HG03196 (cell line): Measurements from ENCODE around the gene ABRAXAS1.
A peak's percentile ranks its signal among the peaks of the same experiment; 100 is the strongest.

Source experiments
- ATAC-seq: cut with Tn5 transposase; IDR thresholded peaks from one replicate; pipeline ENCODE4 v1.9.1; 2021; ENCODE audit not compliant: unreplicated experiment

Gene ABRAXAS1

DNA sequence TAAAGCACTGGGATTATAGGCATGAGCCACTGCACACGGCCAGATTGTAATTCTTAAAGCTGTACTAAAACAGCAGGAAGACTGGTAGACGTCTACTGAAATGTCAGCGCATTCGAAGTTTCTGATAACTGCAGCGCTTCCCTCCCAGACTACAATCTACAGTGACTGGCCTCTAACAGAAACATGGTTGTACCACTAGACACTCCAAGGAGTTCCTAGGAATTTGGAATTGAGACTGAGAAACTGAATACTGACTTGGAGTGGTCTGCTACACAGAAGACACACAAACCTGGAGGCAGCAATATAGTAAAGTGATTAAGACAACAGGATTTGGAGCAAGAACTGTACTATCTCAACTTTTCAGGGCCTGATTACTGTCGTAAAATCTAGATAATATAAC lies 30.2 kb downstream of the ABRAXAS1 start:
- ATAC-seq, result no peak

DNA sequence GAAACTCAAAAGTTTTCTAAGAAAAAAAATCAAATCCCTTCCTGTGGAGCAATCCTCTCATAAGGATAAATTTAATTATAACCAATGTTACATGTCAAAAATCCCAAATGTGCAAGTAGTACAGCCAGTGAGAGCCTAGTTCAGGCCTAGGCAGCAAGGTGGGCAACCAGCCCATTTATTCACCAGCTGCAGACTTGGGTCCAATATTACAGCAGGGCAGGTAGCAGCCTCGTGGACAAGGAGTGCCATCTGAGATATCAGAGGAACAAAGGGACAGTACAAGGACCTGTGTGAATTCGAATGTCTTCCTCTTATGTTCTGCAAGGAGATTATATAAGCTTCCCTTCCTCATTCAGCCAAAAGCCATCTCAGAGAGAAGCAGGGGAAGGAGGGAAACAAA lies 35.9 kb downstream of the ABRAXAS1 start:
- no peak for ATAC-seq

DNA sequence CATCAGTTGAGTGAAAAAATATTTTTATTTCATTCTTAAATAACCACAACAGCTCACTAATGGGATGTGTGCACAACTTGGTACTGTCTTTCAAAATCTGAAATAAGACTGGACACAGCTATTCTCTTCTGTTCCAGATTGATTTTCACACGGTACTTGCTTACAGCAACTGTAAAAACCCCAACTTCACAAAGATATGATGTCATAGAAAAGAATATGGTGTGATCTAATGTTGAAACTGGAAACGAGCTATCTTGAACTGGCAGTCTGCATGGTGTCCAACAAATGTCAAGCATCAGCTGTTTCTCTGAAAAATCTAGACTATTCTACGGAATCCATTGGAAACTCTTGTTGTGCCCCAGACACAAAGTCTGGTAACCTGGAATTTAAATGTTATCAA lies 44.0 kb downstream of the ABRAXAS1 start:
- ATAC-seq, result peak; percentile 46

DNA sequence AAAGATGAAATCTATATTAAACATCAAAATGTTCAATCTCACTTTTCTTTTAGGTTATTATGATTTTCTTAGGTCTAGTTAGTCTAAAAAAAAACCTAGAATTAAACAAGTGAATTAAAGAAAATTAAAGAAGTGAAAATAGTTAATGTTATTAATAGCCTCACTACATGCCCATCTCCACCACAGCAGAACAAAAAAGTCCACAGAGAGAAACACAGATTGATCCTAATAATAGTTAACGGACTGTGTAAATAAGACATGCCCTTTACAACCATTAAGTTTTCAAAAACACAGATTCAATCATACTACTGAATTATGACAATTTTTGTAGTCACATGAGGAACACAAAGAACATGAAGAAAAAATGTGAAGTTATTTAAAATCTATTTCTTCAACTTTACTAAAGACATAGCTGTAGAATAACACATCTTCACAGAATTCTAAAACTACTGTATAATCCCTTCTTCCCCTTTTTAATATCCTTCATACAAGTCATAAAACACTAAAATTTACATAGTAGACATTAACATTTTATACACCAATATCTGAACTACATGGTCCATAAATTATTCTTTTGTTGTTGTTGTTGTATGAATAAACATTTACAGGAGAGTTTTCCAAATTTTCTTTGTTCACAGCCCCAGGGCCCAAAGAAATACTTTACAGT lies 44.6 kb downstream of the ABRAXAS1 start:
- ATAC-seq, result no peak

DNA sequence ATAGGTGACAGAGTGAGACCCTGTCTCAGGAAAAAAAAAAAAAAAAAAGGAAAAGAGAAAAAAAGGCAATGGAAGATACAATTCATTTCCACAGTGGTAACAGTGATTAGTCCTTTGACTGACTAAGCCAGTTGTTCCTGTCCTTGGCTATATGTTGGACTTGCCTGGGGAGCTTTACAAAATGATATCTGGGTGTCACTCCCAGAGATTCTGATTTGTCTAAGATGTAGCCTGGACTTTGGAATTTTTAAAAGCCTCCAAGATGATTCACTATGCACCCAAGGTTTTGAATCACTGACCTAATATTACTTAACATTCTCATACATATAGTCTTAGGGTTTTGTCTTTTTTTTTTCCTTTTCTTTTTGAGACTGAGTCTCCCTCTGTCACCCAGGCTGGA lies 46.2 kb downstream of the ABRAXAS1 start:
- ATAC-seq, result no peak

DNA sequence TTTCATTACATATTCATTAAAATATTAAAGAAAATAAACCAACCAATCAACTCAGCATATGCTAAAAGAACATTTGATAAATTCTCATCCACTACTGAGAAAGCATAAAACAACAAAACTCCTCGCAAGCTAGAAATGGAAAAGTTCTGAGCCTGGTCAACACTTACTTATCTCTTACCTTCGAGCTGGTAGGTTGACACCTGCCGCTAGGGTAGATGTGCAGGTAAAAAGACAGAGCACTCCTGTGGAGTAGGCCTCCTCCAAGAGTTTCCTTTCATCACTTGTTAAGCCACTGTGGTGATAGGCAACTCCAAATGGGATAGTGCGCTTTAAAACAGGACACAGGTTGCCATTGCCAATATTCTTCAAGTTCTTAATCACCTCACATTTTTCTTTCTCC lies 48.2 kb downstream of the ABRAXAS1 start:
- ATAC-seq, result no peak

DNA sequence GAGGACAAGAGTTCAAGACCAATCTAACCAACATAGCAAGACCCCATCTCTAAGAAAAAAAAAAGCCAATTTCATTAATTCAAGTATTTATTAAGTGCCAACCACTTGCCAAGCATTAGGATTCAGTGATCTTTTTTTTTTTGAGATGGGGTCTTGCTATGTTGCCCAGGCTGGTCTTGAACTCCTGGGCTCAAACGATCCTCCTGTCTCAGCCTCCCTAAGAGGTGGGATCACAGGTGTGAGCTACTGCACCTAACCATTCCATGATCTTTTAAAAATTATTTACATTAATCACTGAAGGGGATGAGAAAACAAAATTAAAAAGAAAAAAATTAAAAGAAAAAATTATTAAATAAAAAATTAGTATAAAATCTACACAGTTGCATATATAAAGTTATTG lies 53.7 kb downstream of the ABRAXAS1 start:
- no peak for ATAC-seq

DNA sequence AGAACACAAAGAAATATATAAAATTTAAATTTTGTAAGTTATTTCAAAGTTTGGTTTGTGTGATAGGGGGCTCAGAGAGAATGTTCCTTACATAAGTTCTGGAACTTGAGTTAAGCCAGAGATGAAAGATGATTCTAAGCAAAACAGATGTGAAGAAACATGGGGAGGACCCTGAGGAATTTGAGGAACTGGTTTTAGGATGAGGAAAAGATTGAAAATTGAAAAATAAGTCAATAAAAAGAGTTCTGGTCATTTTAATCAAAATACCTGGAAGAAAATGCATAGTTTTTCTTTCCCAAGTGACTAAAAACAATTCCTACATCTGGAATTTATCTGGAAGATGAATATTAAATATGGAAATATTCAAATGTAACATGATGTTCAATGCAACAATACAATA lies 66.7 kb downstream of the ABRAXAS1 start:
- ATAC-seq, result no peak

DNA sequence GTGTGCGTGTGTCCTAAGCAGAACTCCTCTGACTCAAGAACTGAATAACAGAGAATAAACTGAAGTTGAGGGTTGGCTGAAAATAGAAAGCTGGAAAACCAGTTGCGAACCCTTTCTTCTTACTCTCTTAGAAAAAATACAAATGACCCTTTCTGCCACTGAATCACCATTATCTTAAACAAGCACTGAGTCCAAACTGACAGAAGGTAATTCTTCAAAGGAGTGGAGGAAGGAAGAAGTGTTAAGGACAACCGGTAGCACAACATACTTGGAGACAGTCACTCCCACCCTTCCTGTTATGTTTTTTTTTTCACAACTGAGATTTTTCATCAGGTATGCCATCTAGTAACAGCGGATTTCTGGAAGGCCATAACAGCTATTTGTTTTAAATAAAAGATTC lies 67.3 kb downstream of the ABRAXAS1 start:
- ATAC-seq, result no peak

DNA sequence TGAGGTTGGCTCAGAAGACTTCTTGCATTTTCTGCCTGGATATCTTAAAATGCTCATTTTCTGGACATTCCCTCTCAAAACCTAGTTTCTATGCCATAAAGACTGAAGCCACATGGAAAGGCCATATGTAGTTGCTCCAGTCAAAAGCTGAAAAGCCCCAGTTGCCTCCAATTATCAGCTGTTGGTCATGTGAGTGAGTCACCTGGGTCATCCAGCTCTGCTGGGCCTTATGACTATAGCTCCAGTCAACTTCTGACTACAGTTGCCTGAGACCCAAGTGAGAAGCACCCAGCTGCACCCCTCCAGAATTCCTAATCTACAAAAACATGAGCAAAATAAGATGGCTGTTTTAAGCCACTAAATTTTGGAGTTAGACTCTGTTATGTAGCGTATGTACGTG lies 71.2 kb downstream of the ABRAXAS1 start:
- ATAC-seq, result no peak
